SKM-1 (cell line): ENCODE measurements around the gene NIPAL1.
A peak's percentile ranks its signal among the peaks of the same experiment; 100 is the strongest.
"Not testable (repeated sequence)": the region's sequence is repeated elsewhere in the genome, so short reads cannot be mapped to it uniquely, and the experiment has no call there.

ENCODE experiments used
- DNase-seq: peaks from one replicate; lab custom pipeline; 2025; ENCODE audit not compliant: unreplicated experiment; lab: John Stamatoyannopoulos, UW

Gene NIPAL1

GRCh38 chr4:48016141-48017107, at the start of gene NIPAL1, which contains the start of gene CNGA1:
Gene NIPAL1, plus strand, starts transcription at chr4:48016772. Its CDS starts 68 bp downstream, at chr4:48016840.
Gene CNGA1, minus strand, starts transcription at chr4:48016681. Its CDS starts 63,992 bp downstream, at chr4:47952689.
- peak; percentile 33 for DNase-seq

- no peak for DNase-seq
These were observed 47.7 kb upstream of the NIPAL1 start for GRCh38 chr4:47968847-47969246.

- no peak for DNase-seq
These were observed 44.4 kb upstream of the NIPAL1 start for GRCh38 chr4:47972181-47972580.

DNA sequence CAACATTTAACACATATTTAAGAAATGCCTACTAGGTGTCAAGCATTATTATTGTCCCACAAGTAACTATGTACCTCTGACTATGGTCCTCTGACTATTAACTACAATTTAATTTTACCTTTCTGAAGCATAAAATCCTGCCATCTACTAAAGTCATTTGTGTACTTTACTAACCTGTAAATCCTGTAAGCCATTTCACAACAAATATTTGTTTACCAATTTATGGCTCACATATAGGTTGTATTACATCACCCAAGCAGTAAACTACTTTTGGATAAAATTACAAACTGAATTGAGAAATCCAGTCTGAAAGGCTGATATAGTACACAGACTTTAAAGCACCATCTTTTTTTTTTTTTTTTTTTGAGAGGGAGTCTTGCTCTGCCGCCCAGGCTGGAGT, 43.9 kb upstream of the NIPAL1 start:
- no peak for DNase-seq

DNA sequence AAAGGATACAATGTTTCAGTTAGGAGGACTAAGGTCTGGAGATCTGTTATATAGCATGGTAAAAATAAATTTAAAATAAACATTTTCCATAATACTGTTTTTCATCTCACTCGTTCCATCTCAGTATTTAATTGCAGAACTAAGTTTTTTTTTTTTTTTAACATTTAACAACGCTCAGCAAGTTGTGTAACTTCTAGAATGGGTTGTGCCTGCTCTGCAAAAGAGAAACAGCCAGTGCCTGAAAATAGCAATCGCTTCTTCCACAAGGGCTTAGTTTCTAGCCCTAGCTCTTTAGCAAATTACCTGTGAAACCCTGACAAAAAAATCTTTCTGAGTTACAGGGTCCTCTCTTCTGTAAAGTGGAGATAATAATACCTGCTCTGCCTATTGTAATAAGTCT, 42.0 kb upstream of the NIPAL1 start:
- no peak for DNase-seq

GRCh38 chr4:47990145-47990544, 26.4 kb upstream of the NIPAL1 start:
- no peak for DNase-seq

- not testable (repeated sequence) for DNase-seq
These were observed 24.1 kb upstream of the NIPAL1 start for GRCh38 chr4:47992475-47992874.

DNA sequence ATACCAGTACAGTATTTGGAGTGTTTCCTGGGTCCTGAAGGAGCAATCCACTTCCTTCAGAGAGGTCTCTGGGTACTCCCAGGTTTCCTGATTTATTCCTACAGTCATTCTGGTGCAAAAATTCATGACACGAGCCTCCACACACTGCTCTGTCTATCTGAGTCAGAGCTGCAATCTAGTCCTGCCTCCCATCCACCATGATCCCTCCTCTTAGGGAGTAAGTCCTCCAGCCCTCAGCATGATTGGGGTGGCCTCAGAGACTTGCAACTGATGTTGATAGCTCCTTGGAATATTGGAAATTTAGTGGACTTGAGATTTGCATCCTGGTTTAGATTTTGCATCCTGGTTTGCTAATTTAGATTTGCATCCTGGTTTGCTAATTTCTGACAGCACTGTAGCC, 20.6 kb upstream of the NIPAL1 start:
- no peak for DNase-seq

DNA sequence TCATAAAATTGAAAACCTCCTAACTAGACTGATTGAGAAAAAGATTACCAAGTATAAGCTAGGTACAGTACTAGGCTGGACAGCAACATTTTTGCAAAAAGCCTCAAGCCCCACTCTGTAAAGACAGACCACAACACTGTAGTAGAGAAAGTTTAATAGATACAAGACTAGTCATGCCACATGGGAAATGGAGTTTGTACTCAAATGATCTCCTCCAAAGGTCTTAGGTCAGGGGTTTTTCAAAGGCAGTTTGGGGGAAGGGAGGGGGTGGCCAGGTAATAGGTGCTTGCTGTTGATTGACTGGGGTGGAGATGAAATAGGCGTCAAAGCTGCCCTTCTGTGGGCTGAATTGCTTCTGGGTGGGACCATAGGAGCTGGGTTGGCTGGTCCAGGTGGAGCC, 14.3 kb upstream of the NIPAL1 start:
- no peak for DNase-seq

- DNase-seq = not testable (repeated sequence)
These were observed 13.0 kb upstream of the NIPAL1 start for GRCh38 chr4:48003568-48003967.

DNA sequence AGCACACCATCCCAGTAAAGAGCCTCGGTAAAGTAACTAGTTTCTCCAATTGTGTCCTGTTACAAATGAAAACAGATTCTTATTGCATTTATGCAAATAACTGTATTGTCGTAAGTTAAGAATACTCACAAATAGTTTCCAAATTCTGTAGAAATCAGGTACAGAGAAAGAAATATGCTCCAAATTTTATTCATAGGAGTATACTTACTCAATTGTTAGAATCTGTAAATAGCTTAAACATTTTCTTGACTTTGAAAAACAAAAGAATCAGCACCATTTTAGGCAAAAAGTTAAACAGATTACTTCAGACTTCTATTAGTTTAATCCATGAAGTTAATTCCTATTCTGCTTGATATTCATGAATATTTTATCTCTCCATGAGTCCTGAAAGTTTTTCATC, 10.8 kb upstream of the NIPAL1 start:
- DNase-seq = no peak

DNA sequence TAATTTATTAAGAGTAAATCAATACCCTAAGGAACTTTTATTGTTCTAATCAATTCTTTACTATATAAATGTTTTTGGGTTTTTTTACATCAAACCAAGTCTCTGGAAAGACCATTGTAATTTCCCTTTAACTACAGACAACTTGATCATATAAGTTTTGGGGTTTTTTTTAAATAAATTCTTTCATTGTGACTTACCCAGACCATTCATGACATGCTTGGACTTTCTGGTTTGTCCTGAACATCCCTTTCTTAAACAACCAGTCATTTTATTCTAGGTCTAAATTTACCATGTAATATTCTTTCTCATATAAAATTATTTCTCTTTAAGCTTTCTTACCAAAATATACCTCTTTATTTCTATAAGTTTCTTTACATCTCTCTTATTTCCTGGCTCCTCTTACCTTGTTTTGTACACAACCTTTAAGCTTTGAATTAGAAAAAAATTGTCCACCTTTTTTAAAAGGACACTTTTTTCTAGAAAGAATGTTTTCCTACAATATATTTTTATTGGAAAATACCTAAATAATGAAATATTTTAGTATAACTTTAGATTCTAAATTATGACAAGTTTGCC, 8.5 kb upstream of the NIPAL1 start:
- no peak for DNase-seq

DNA sequence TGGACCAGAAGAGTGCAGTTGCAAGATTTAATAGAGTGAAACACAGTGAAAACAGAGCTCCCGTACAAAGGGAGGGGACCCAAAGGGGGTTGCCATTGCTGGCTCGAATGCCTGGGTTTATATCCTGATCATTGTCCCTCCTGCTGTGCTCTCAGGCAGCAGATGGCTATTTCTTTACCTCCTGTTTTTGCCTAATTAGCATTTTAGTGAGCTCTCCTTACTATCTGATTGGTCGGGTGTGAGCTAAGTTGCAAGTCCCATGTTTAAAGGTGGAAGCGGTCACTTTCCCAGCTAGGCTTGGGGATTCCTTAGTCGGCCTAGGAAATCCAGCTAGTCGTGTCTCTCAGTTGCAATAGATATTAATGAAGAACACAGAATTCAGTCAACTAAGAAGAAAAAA, 5.7 kb upstream of the NIPAL1 start:
- DNase-seq = not testable (repeated sequence)

GRCh38 chr4:48011722-48012121, 4.8 kb upstream of the NIPAL1 start:
- no peak for DNase-seq

DNA sequence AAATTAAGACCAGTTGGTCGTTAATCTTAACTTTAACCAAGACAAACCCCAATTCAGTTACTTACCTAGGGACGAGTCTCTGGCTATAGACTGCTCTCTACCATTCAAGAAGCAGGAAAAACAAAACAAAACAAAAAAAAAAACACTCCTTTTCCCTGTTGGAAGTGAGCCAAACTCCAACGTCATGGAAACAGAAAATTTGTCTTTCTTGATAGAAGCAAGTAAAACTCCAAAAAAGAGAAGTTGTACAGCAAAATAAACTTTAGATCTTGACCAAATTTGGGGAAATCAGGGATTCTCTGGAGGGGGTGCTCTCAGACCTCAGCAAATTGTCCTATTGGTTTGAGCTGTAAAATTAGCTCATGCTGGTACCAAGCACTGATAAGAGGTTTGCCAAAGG, 3.7 kb upstream of the NIPAL1 start:
- DNase-seq = no peak

GRCh38 chr4:48015216-48015615, 1.4 kb upstream of the NIPAL1 start:
- DNase-seq = no peak

GRCh38 chr4:48015678-48016077, 894 bp upstream of the NIPAL1 start:
- no peak for DNase-seq

GRCh38 chr4:48017108-48017571, 568 bp downstream of the NIPAL1 start:
- no peak for DNase-seq

- DNase-seq = no peak
These were observed 1.5 kb downstream of the NIPAL1 start for GRCh38 chr4:48018112-48018511.

GRCh38 chr4:48021100-48021499, 4.5 kb downstream of the NIPAL1 start:
- no peak for DNase-seq

- DNase-seq = no peak
These were observed 5.7 kb downstream of the NIPAL1 start for GRCh38 chr4:48022192-48022799.

GRCh38 chr4:48024522-48024921, 8.0 kb downstream of the NIPAL1 start:
- DNase-seq = no peak
